22Rv1 (cell line): ENCODE measurements around the gene BNC2.

Source experiments
- CTCF ChIP-seq: fragments of 450-650 bp; IDR thresholded peaks from 2 replicates; pipeline ENCODE4 v1.5.1; 2017; ENCODE audit warnings: mild to moderate bottlenecking
- ZFX ChIP-seq: fragments of 450-650 bp; IDR thresholded peaks from 2 replicates; pipeline ENCODE4 v1.6.1; 2017; ENCODE audit warnings: antibody characterized with exemption, borderline replicate concordance

GRCh38 chr9:16834817-16835216 lies 35.7 kb downstream of the BNC2 start:
- TF ChIP-seq CTCF (no peak), ZFX (no peak)
